ENCODE data around the gene COL4A2.

The COL4A2 gene

DNA sequence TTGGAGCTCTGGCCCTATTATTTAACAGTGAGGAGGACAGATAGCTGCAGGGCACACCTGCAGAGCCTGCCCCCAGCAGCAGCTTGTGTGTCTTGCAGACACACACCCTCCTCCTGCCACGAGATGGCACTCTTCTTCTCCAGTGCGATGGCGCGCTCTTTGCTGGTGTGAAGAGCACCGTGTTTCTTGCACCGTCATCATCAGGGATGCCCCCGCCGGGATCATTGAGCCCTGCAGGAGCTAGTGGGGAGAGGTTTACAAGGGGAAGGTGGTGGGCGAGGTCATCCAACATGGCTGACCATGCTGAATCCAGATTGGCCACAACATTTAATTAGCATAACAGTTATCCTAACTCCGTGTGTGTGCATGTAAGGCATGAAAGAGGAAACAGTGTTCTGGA is 148.9 kb downstream of the COL4A2 start (continued):
- TF ChIP-seq, protein P1, sequence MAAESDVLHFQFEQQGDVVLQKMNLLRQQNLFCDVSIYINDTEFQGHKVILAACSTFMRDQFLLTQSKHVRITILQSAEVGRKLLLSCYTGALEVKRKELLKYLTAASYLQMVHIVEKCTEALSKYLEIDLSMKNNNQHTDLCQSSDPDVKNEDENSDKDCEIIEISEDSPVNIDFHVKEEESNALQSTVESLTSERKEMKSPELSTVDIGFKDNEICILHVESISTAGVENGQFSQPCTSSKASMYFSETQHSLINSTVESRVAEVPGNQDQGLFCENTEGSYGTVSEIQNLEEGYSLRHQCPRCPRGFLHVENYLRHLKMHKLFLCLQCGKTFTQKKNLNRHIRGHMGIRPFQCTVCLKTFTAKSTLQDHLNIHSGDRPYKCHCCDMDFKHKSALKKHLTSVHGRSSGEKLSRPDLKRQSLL (tag by site-specific recombination; IDR thresholded peaks at IDR 0.05), result peak; percentile 31; the same call in 1 of the 2 replicates
- TF ChIP-seq, protein P2, sequence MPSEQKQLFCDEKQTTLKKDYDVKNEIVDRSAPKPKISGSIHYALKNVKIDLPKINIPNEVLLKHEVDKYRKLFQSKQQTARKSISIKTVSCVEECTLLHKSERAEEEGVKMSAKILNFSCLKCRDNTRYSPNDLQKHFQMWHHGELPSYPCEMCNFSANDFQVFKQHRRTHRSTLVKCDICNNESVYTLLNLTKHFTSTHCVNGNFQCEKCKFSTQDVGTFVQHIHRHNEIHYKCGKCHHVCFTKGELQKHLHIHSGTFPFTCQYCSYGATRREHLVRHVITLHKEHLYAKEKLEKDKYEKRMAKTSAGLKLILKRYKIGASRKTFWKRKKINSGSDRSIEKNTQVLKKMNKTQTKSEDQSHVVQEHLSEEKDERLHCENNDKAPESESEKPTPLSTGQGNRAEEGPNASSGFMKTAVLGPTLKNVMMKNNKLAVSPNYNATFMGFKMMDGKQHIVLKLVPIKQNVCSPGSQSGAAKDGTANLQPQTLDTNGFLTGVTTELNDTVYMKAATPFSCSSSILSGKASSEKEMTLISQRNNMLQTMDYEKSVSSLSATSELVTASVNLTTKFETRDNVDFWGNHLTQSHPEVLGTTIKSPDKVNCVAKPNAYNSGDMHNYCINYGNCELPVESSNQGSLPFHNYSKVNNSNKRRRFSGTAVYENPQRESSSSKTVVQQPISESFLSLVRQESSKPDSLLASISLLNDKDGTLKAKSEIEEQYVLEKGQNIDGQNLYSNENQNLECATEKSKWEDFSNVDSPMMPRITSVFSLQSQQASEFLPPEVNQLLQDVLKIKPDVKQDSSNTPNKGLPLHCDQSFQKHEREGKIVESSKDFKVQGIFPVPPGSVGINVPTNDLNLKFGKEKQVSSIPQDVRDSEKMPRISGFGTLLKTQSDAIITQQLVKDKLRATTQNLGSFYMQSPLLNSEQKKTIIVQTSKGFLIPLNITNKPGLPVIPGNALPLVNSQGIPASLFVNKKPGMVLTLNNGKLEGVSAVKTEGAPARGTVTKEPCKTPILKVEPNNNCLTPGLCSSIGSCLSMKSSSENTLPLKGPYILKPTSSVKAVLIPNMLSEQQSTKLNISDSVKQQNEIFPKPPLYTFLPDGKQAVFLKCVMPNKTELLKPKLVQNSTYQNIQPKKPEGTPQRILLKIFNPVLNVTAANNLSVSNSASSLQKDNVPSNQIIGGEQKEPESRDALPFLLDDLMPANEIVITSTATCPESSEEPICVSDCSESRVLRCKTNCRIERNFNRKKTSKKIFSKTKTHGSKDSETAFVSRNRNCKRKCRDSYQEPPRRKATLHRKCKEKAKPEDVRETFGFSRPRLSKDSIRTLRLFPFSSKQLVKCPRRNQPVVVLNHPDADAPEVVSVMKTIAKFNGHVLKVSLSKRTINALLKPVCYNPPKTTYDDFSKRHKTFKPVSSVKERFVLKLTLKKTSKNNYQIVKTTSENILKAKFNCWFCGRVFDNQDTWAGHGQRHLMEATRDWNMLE (tag by site-specific recombination; conservative IDR thresholded peaks at IDR 0.05; ENCODE audit: low read depth), result no peak
- no peak for TF ChIP-seq ZNF785 (tag by site-specific recombination; IDR thresholded peaks at IDR 0.05)
- TF ChIP-seq, protein P3, sequence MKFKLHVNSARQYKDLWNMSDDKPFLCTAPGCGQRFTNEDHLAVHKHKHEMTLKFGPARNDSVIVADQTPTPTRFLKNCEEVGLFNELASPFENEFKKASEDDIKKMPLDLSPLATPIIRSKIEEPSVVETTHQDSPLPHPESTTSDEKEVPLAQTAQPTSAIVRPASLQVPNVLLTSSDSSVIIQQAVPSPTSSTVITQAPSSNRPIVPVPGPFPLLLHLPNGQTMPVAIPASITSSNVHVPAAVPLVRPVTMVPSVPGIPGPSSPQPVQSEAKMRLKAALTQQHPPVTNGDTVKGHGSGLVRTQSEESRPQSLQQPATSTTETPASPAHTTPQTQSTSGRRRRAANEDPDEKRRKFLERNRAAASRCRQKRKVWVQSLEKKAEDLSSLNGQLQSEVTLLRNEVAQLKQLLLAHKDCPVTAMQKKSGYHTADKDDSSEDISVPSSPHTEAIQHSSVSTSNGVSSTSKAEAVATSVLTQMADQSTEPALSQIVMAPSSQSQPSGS (tag by site-specific recombination; IDR thresholded peaks at IDR 0.05; ENCODE audit: low read depth), result no peak
- TF ChIP-seq, protein P4, sequence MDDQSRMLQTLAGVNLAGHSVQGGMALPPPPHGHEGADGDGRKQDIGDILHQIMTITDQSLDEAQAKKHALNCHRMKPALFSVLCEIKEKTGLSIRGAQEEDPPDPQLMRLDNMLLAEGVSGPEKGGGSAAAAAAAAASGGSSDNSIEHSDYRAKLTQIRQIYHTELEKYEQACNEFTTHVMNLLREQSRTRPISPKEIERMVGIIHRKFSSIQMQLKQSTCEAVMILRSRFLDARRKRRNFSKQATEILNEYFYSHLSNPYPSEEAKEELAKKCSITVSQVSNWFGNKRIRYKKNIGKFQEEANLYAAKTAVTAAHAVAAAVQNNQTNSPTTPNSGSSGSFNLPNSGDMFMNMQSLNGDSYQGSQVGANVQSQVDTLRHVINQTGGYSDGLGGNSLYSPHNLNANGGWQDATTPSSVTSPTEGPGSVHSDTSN (CRISPR knock-in tag; IDR thresholded peaks at IDR 0.05), result no peak
- TF ChIP-seq, protein P5, sequence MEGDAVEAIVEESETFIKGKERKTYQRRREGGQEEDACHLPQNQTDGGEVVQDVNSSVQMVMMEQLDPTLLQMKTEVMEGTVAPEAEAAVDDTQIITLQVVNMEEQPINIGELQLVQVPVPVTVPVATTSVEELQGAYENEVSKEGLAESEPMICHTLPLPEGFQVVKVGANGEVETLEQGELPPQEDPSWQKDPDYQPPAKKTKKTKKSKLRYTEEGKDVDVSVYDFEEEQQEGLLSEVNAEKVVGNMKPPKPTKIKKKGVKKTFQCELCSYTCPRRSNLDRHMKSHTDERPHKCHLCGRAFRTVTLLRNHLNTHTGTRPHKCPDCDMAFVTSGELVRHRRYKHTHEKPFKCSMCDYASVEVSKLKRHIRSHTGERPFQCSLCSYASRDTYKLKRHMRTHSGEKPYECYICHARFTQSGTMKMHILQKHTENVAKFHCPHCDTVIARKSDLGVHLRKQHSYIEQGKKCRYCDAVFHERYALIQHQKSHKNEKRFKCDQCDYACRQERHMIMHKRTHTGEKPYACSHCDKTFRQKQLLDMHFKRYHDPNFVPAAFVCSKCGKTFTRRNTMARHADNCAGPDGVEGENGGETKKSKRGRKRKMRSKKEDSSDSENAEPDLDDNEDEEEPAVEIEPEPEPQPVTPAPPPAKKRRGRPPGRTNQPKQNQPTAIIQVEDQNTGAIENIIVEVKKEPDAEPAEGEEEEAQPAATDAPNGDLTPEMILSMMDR (tag by site-specific recombination; IDR thresholded peaks at IDR 0.05), result no peak; the same call in 1 of the 2 replicates
- TF ChIP-seq, protein P6, sequence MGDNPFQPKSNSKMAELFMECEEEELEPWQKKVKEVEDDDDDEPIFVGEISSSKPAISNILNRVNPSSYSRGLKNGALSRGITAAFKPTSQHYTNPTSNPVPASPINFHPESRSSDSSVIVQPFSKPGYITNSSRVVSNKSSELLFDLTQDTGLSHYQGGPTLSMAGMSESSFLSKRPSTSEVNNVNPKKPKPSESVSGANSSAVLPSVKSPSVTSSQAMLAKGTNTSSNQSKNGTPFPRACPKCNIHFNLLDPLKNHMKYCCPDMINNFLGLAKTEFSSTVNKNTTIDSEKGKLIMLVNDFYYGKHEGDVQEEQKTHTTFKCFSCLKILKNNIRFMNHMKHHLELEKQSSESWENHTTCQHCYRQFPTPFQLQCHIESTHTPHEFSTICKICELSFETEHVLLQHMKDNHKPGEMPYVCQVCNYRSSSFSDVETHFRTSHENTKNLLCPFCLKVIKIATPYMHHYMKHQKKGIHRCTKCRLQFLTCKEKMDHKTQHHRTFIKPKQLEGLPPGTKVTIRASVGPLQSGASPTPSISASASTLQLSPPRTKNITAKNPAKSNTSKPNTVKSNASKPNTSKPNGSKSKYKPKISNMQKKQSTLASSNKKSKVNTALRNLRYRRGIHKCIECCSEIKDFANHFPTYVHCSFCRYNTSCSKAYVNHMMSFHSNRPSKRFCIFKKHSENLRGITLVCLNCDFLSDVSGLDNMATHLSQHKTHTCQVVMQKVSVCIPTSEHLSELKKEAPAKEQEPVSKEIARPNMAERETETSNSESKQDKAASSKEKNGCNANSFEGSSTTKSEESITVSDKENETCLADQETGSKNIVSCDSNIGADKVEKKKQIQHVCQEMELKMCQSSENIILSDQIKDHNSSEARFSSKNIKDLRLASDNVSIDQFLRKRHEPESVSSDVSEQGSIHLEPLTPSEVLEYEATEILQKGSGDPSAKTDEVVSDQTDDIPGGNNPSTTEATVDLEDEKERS (tag by site-specific recombination; IDR thresholded peaks at IDR 0.05), result no peak
- TF ChIP-seq ZNF610 (tag by site-specific recombination; IDR thresholded peaks at IDR 0.05; ENCODE audit: borderline replicate concordance), result peak; percentile 20; the same call in 1 of the 2 replicates
- TF ChIP-seq, protein P7, sequence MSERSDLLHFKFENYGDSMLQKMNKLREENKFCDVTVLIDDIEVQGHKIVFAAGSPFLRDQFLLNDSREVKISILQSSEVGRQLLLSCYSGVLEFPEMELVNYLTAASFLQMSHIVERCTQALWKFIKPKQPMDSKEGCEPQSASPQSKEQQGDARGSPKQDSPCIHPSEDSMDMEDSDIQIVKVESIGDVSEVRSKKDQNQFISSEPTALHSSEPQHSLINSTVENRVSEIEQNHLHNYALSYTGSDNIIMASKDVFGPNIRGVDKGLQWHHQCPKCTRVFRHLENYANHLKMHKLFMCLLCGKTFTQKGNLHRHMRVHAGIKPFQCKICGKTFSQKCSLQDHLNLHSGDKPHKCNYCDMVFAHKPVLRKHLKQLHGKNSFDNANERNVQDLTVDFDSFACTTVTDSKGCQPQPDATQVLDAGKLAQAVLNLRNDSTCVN (tag by site-specific recombination; optimal IDR thresholded peaks at IDR 0.05), result peak; percentile 27
- TF ChIP-seq ZNF350 (tag by site-specific recombination; IDR thresholded peaks at IDR 0.05), result no peak
- no peak for TF ChIP-seq TRIM28 (IDR thresholded peaks at IDR 0.05; ENCODE audit: borderline replicate concordance, low read length)
- TF ChIP-seq, protein P8, sequence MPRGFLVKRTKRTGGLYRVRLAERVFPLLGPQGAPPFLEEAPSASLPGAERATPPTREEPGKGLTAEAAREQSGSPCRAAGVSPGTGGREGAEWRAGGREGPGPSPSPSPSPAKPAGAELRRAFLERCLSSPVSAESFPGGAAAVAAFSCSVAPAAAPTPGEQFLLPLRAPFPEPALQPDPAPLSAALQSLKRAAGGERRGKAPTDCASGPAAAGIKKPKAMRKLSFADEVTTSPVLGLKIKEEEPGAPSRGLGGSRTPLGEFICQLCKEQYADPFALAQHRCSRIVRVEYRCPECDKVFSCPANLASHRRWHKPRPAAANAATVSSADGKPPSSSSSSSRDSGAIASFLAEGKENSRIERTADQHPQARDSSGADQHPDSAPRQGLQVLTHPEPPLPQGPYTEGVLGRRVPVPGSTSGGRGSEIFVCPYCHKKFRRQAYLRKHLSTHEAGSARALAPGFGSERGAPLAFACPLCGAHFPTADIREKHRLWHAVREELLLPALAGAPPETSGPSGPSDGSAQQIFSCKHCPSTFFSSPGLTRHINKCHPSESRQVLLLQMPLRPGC (tag by site-specific recombination; IDR thresholded peaks at IDR 0.05), result no peak
- TF ChIP-seq ZNF792 (tag by site-specific recombination; IDR thresholded peaks at IDR 0.05), result no peak
- no peak for TF ChIP-seq ZNF48 (tag by site-specific recombination; IDR thresholded peaks at IDR 0.05)
- 0 out of 2 replicates have a peak, but pooled peaks have one; percentile 37 for TF ChIP-seq SCRT2 (tag by site-specific recombination; IDR thresholded peaks at IDR 0.05)
- TF ChIP-seq ZNF654 (tag by site-specific recombination; IDR thresholded peaks at IDR 0.05; ENCODE audit: low read depth), result peak; percentile 83
- no peak for TF ChIP-seq MEIS1 (CRISPR knock-in tag; IDR thresholded peaks at IDR 0.05; ENCODE audit: borderline replicate concordance)
- TF ChIP-seq FEZF1 (tag by site-specific recombination; IDR thresholded peaks at IDR 0.05), result no peak
- no peak for TF ChIP-seq ZNF596 (tag by site-specific recombination; IDR thresholded peaks at IDR 0.05)
- TF ChIP-seq KLF7 (tag by site-specific recombination; IDR thresholded peaks at IDR 0.05; ENCODE audit: borderline replicate concordance), result no peak
- no peak for TF ChIP-seq ZNF585B (tag by site-specific recombination; IDR thresholded peaks at IDR 0.05)
